ENCODE results near the gene BICD1.

DNA sequence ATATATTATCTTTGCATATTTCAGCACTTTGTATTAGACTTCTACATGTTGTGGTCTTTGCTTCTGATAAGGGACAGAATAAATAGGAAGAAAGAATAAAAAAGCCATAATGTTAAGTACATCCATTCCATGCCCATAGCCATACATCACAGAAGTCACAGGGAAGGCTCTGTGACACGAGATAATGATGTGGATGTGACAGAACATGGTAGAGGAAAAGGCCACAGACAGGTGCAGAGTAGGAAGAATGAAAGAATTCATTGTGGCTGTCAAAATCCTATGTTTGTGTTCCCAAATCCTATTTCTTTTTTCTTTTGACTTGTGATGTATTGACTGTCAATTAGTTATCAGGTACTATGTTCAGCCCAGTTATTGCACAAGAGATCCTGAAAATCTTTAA lies 38.4 kb downstream of the BICD1 start:
- TF ChIP-seq, protein P1, sequence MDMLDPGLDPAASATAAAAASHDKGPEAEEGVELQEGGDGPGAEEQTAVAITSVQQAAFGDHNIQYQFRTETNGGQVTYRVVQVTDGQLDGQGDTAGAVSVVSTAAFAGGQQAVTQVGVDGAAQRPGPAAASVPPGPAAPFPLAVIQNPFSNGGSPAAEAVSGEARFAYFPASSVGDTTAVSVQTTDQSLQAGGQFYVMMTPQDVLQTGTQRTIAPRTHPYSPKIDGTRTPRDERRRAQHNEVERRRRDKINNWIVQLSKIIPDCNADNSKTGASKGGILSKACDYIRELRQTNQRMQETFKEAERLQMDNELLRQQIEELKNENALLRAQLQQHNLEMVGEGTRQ (IDR thresholded peaks at IDR 0.05; ENCODE audit: borderline replicate concordance, low read depth, low read length), result no peak
- no peak for TF ChIP-seq CHD2 (IDR thresholded peaks at IDR 0.05; ENCODE audit: low read length, partially characterized antibody)
- TF ChIP-seq, protein P2, sequence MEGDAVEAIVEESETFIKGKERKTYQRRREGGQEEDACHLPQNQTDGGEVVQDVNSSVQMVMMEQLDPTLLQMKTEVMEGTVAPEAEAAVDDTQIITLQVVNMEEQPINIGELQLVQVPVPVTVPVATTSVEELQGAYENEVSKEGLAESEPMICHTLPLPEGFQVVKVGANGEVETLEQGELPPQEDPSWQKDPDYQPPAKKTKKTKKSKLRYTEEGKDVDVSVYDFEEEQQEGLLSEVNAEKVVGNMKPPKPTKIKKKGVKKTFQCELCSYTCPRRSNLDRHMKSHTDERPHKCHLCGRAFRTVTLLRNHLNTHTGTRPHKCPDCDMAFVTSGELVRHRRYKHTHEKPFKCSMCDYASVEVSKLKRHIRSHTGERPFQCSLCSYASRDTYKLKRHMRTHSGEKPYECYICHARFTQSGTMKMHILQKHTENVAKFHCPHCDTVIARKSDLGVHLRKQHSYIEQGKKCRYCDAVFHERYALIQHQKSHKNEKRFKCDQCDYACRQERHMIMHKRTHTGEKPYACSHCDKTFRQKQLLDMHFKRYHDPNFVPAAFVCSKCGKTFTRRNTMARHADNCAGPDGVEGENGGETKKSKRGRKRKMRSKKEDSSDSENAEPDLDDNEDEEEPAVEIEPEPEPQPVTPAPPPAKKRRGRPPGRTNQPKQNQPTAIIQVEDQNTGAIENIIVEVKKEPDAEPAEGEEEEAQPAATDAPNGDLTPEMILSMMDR (IDR thresholded peaks at IDR 0.05), result no peak
